Stimulated activated CD4-positive, alpha-beta T cell treated with anti-CD3 and anti-CD28 coated beads, Interleukin-2, amount 100 ng/mL, for 24 hours (primary cell): Measurements from ENCODE around the gene PCCB.
"Not testable (repeated sequence)": the region's sequence is repeated elsewhere in the genome, so short reads cannot be mapped to it uniquely, and the experiment has no call there.

Experiments
- DNase-seq, 2 donors: peaks; one replicate each; pipeline ENCODE4 v3.0.0-alpha.2; 2020

Gene PCCB

DNA sequence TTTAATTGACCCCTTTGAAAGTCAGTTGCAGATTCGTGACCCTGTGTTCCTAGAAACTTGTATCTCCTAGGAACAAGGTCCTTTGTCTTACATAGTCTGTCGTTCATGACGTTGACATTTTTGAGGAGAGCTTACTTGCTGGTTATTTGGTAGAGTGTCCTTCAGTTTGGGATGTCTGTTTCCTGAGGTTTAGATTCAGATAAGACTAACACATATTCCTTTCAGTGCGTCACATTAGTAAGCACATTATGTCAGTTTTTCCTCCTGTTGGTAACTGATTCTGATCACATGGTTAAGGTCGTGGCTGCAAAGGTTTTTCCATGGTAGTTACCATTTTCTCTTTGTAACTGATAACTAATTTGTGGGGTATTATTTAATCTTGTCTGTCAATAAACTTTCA, 80.8 kb downstream of the PCCB start:
- no peak for DNase-seq

DNA sequence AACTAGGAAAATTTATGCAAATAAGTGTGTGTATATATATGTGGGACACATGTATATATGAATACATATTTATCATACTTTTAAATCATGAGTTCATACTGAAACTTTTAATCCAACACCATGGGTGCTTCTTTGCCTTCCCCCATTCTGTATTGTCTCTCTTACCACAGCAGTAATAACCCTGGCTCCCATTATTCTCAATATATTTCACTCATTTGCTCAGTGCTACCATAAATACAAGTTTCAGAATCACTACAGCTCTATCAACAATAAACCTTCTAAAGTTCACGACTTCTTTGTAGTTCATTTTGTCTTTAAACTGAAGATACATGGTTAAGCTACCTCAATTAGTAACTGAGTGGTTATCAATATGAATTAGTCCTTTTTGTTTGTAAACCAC, 82.2 kb downstream of the PCCB start:
- no peak for DNase-seq

DNA sequence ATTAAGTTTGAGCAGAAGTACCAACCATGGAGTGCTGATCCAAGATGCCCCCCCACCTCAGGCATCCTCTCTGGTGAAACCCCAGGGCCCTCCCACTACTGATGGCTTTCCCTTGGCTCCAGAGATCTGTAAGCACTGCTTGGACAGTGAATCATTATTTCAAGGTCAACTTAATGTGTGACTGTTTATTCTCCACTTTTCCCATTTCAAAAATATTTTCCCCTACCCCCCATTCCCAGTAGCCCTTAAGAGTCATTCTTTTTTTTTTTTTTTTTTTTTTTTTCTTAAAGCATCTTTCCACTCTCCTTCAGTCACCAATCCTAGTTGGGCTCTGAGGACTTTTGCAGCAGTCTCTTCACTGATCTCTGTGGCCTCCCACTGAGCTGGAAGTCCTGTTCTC, 82.6 kb downstream of the PCCB start:
- DNase-seq: no peak

DNA sequence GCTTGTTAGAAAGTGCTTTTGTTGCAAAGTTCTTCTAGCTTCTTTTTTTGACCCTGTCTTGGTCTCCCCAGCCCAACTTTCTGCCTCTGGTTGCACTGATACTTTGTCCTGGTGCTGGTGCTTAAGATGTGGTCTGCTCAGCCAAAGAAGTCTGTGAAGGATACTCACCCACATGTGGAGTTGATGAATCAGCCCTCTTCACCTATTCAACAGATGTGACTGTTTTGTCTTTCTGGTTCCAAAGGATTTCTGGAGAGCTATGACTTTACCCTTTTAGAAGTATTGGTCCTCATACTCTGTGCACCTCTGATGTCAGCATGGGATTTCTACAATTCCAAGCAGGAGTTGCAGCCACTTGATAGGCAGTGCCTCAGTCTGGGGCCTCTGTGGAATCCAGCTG, 84.1 kb downstream of the PCCB start:
- no peak for DNase-seq

DNA sequence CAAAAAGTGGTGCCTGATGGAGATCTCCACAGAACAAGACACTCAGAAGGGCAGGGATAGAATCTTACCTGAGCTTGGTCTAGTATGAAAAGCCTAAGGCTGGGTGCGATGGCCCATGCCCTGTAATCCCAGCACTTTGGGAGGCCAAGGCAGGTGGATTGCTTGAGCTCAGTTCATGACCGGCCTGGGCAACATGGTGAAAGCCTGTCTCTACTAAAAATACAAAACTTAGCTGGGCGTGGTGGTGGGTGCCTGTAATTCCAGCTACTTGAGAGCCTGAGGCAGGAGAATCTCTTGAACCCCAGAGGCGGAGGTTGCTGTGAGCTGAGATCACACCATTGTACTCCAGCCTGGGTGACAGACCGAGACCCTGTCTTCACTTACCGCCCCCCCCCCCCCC, 84.6 kb downstream of the PCCB start:
- DNase-seq: not testable (repeated sequence)

DNA sequence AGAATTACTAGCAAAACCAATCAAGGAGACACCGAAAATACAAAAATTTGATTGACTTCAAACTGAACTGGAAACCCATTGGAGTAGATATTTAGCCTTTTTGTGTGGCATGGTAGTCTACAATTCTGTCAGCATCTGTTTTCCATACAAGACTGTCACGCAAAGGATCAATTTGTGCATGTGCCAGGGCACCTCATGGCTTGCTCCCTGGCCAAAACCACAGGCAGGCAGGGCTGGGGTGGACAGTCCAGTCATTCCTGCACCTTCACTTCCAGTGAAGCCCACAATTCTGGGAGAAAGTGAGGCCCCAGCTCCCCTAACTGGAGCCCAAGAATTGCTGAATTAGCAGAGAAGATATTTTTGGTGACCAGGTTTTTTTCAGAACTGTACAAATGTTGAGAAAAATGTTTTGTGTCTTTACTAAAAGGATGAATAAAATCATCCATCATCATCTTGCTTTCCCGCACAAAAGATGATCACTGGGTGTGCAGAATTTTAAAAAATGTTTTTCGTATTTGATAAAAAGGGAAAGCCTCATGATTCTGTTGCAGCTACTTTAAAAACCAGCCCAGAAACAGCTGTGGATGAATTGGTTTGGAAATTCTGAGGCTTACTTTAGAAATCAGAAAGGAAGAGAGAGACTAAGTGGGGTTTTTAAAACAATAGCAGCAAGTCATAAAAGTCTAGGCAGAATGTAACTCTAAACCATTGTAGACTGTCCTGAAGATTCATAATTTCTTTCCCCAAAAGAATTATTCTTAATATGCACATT, 86.4 kb downstream of the PCCB start:
- no peak for DNase-seq

DNA sequence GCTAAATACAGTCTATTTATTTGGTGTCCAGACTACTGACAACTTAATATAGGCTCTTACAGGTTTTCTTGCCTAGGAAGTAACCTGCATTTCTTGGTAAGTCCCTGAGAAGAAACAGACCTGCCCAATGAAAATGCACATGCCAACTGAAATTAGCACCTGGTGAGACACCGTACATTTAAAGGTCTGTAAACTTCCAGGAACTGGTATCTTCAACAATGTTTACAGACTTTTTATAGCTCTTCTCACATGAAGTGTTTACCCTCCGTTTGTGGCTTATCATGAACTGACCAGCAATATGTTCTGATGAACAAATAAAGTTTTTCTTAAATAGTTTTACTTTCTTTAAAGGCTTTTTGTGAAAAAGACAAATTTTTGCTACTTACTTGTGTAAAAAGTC, 93.3 kb downstream of the PCCB start:
- no peak for DNase-seq

DNA sequence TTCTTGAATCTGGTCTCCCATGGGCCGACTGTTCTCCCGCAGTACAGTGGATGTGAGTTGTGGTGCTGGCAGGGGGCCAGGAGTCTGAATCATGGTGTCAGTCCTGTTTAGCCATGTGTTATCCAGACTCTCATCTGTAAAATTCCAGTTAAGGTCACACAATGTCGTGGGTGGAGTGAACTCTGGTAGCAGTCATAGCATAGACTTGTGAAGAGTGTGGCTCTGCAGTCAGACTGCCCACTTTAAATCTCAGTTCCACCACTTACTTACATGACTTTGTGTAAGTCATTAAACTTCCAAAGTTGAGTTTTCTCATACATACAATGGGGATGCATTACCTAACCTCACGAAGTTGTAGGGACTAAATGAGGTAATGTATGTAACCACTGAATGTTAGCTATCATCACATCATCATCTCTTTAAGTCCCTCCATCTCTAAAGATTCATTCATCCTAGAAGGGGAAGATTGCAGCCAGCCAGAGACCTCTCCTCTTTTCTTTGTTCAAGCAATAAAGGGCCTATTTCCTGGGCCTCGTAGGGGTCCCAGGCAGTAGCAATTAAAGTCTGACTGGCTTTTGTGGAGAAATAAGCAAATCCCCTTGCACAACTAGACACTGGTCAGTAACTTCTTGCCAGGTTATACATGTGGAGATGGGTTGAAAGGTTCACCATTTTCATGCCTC, 93.9 kb downstream of the PCCB start:
- no peak for DNase-seq

DNA sequence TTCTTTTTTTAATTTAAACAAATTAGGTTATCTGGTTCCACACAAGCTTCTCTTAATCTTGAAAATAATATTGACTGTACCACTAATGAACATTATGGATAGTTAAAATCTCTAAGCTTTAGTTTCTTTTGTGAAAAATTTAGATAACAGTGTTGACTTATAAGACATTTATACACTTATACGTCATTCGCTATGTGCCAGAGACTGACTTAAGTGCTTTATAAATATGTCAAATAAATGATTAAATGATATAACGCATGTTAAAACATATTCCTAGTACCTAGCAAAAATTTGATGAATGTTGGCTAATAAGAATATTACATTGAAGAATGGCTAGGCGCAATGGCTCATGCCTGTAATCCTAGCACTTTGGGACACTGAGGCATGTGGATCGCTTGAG, 96.3 kb downstream of the PCCB start:
- DNase-seq: no peak

DNA sequence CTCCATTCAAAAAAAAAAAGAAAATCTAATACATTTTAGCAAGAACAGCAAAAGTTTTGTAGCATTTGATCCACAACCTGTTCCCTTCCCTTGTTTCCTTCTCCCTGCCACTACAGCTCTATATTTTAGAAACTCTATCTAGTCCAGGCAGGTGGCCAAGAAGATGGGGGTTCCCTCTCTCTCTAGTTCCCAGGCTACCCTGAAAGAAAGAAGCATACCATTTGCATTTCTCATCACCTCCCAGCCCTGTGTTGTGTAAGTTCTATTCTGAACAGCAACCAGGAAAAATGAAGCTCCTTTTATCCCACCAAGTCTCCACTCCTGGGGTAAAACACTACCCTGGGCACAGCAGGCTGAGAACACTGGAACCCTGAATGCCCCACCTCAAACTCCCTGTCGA, 100.0 kb downstream of the PCCB start:
- no peak for DNase-seq

DNA sequence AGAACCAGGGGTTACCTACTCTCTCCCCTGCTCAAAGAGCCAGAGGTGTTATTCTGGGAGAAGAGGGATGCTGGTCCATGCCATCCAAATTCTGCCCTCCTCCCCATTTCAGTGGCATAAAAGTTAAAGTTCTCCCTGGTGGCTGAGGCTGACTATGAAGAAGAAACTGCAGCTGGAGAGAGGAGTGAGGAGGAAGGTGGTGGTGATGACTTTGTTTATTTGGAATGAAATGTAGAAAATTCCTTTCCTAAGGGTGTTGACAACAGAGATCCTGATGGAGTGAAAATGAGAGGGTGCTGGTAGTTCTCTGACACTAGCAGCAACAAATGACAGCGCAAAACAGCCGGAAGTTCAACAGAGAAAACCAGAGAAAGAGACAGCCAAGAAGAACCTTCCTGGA, 100.4 kb downstream of the PCCB start:
- no peak for DNase-seq

DNA sequence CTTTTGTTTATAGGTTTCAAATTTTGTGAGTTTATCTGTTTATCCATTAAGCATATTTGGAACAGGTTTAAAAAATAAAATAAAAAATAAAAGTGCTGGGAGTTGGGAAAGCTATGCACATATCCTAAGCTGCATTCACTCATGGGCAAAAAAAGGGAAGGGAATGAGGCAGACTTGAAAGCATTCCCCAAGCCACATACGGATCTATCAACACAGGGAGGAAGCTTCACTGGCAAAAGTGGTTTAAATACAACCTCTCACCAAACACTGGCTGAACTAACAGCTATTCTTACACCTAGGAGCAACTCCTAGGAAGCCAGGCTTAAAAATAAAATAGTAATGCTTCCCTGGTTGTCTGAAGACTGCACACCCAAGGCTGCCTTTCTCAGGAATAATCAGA, 101.2 kb downstream of the PCCB start:
- no peak for DNase-seq

DNA sequence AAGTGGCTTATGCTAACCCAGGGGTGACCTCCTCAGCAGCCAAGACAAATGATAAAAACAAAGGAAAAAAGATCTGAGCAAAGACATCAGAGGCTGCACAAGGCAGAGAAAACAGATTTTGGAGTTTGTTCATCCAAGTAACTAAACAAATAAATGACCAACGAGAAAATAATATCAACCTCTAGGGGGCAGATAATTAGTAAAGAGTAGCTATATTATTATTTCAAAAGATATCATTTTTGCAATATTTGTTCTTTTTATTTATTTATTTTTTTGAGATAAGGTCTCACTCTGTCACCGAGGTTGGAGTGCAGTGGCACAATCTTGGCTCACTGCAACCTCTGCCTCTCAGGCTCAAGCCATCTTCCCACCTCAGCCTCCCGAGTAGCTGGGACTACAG, 101.8 kb downstream of the PCCB start:
- DNase-seq: no peak

DNA sequence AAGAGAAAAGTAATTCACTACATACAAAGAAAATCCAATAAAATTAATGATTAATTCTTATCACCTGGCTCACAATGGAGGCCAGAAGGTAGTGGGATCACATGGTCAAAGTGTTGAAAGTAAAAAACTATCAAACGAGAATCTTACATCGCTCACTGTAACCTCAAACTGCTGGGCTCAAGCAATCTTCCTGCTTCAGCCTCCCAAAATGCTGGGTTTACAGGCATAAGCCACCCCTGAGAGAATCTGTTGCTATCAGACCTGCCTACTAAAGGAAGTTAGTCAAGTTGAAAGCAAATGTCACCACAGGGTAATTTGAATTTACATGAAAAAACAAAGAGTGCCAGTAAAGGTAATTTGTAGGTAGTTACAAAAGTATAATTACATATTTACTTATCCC, 103.3 kb downstream of the PCCB start:
- DNase-seq: no peak

DNA sequence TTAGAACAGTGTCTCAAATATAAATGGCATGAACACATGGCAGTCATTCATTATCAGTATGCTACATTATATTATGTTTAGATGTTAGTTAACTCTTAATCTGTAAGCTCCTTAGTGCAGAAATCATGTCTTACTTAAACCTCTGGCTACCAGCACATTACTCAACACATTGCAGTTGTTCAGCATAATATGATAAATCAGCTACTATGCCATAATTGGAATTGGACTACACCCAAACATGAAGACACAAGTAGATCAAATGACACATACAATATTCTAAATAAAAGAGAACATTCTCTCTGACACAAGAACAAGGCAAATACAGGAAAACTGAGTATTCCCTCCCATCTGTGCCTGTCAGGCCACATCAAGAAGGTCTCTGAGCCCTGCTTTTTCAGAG, 116.1 kb downstream of the PCCB start:
- DNase-seq: no peak

DNA sequence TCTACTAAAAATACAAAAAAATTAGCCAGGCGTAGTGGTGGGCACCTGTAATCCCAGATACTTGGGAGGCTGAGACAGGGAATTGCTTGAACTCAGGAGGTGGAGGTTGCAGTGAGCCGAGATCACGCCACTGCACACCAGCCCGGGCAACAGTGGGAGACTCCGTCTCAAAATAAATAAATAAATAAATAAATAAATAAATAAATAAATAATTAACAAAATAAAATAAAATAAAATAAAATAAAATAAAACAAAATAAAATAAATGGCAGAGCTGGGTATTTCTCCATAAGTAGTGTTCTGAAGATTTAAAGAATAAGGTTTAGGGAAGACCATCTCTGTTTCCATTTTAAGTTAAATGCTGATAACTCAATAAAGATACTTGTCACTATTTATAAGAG, 125.7 kb downstream of the PCCB start:
- DNase-seq: not testable (repeated sequence)

DNA sequence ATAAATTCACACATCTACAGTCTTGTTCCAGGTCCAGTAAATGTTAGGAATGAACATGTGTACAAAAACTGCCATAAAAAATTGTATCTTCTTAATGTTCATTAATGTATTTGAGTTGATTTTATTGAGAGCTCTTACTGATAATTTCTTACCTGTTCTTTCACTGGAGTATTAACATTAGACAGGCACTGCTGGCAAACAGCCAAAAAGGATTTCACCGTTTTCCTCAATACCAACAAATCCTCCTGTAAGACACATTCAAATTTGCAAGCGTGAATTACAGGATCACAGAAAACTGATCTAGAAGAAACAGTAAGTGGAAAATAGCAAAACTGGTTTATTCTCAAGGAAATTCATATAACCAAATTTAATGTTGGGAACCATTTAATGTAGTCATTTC, 127.4 kb downstream of the PCCB start:
- no peak for DNase-seq

DNA sequence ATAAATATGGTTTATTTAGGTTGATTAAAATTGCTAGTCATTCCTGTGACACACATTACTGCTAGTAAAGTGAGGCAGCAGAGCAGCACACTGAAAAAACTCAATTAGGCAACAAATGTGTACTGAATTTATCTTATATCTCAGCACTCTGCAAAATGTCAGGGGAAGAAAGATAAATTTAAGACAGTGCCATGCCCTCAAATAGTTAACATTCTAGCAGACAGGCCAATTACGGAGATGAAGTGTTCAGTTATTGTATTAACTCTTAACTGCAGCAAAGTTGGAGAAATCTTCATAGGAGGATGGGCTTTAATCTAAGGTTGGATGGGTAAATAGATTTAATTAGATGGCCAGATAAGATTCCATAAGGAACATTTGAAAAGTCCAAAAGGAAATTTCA, 127.9 kb downstream of the PCCB start:
- DNase-seq: no peak
